DOHH2 (cell line): ENCODE results near the gene GRIN2A.

ENCODE experiments used
- H3F3A ChIP-seq: fragments of 200-600 bp; sonication (generic), shearing (Covaris generic); 2 replicates; pipeline ENCODE4 v1.6.0; 2016; ENCODE audit warnings: antibody characterized with exemption, mild to moderate bottlenecking; ENCODE audit not compliant: control insufficient read depth, insufficient read depth
- H3K27ac ChIP-seq: fragments of 200-600 bp; sonication (generic); 2 replicates; pipeline ENCODE4 v1.5.1; 2014; ENCODE audit warnings: low read depth, mild to moderate bottlenecking, low read length, moderate library complexity
- H3K27me3 ChIP-seq: fragments of 200-600 bp; sonication (generic); 2 replicates; pipeline ENCODE4 v1.6.1; 2014; ENCODE audit warnings: mild to moderate bottlenecking, low read length, mixed read lengths; ENCODE audit not compliant: control insufficient read depth
- H3K36me3 ChIP-seq: fragments of 200-600 bp; sonication (generic); 2 replicates; pipeline ENCODE4 v1.6.1; 2014; ENCODE audit warnings: mild to moderate bottlenecking, low read length, moderate library complexity, mixed read lengths; ENCODE audit not compliant: control insufficient read depth
- H3K4me1 ChIP-seq: fragments of 200-600 bp; sonication (generic); 2 replicates; pipeline ENCODE4 v1.6.1; 2014; ENCODE audit warnings: mild to moderate bottlenecking, low read length, mixed read lengths; ENCODE audit not compliant: control insufficient read depth
- H3K4me2 ChIP-seq: fragments of 200-600 bp; sonication (generic); 2 replicates; pipeline ENCODE4 v1.6.0; 2014; ENCODE audit warnings: mild to moderate bottlenecking, low read length, moderate library complexity
- H3K4me3 ChIP-seq: fragments of 200-600 bp; sonication (generic); 2 replicates; pipeline ENCODE4 v1.5.1; 2014; ENCODE audit warnings: mild to moderate bottlenecking, low read length, mixed read lengths
- H3K79me2 ChIP-seq: fragments of 200-600 bp; sonication (generic); 2 replicates; pipeline ENCODE4 v1.6.1; 2014; ENCODE audit warnings: mild to moderate bottlenecking, low read length, mixed read lengths; ENCODE audit not compliant: control insufficient read depth
- H3K9me2 ChIP-seq: fragments of 200-600 bp; sonication (generic); replicated peaks from 2 replicates; pipeline ENCODE4 v1.6.1; 2014; ENCODE audit warnings: mild to moderate bottlenecking, low read length, mixed read lengths; ENCODE audit not compliant: control insufficient read depth
- H3K9me3 ChIP-seq: fragments of 200-600 bp; sonication (generic); 2 replicates; pipeline ENCODE4 v1.6.1; 2014; ENCODE audit warnings: antibody characterized with exemption, low read length, mixed read lengths; ENCODE audit not compliant: control insufficient read depth, insufficient read depth
- H4K20me1 ChIP-seq: fragments of 200-600 bp; sonication (generic); 2 replicates; pipeline ENCODE4 v1.6.0; 2014; ENCODE audit warnings: low read depth, mild to moderate bottlenecking, antibody characterized with exemption, low read length, moderate library complexity; ENCODE audit not compliant: control insufficient read depth, insufficient read depth
- EZH2phosphoT487 ChIP-seq: fragments of 200-600 bp; sonication (generic); IDR thresholded peaks from 2 replicates; pipeline ENCODE4 v1.6.1; 2017; ENCODE audit warnings: borderline replicate concordance, mild to moderate bottlenecking, antibody characterized with exemption, low read length, moderate library complexity, mixed read lengths
- TF ChIP-seq, protein P1 (sequence below): fragments of 200-600 bp; sonication (generic); IDR thresholded peaks from one replicate; pipeline ENCODE4 v1.5.1; 2014; ENCODE audit warnings: antibody characterized with exemption, mild to moderate bottlenecking, low read depth, low read length; ENCODE audit not compliant: poor library complexity, severe bottlenecking

GRIN2A gene

DNA sequence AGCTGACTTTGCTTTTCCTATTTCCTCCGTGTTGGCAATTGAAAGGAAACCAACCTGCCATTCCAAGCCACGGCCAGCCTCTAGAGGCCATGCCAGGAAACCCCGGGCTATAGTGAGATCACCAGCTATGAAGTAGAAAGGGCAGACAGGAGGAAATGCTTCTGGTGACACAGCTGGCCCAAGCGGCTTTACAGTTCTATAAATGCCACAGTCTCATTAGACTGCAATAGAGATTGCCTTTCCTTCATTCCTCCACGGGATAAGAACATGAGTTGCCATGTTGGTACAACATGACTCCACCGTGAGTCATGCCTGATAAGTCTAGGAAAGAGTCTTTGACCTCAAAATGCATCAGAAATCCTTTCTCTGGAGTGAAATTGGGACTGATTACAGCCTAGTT, 384.9 kb downstream of the GRIN2A start:
- Histone ChIP-seq H3K36me3 (no peaks in the 10 kb centered on the region), H3F3A (no peaks in the 10 kb centered on the region), H3K9me2 (no peaks in the 10 kb centered on the region), H3K4me2 (no peak overlapping the region), H3K9me3 (no peaks in the 10 kb centered on the region), H3K4me3 (no peak overlapping the region), H3K27ac (no peak overlapping the region), H3K27me3 (no peaks in the 10 kb centered on the region), H4K20me1 (no peaks in the 10 kb centered on the region), H3K79me2 (no peaks in the 10 kb centered on the region), H3K4me1 (no peaks in the 10 kb centered on the region)
- TF ChIP-seq, protein P1, sequence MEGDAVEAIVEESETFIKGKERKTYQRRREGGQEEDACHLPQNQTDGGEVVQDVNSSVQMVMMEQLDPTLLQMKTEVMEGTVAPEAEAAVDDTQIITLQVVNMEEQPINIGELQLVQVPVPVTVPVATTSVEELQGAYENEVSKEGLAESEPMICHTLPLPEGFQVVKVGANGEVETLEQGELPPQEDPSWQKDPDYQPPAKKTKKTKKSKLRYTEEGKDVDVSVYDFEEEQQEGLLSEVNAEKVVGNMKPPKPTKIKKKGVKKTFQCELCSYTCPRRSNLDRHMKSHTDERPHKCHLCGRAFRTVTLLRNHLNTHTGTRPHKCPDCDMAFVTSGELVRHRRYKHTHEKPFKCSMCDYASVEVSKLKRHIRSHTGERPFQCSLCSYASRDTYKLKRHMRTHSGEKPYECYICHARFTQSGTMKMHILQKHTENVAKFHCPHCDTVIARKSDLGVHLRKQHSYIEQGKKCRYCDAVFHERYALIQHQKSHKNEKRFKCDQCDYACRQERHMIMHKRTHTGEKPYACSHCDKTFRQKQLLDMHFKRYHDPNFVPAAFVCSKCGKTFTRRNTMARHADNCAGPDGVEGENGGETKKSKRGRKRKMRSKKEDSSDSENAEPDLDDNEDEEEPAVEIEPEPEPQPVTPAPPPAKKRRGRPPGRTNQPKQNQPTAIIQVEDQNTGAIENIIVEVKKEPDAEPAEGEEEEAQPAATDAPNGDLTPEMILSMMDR: no peak
- TF ChIP-seq EZH2phosphoT487: no peak

GRCh38 chr16:9793623-9794022, 388.6 kb downstream of the GRIN2A start:
- Histone ChIP-seq H3K79me2 (no peaks in the 10 kb centered on the region), H3K4me1 (no peaks in the 10 kb centered on the region), H3K27me3 (no peaks in the 10 kb centered on the region), H3K27ac (no peak overlapping the region), H3K4me2 (no peak overlapping the region), H4K20me1 (no peaks in the 10 kb centered on the region), H3K36me3 (no peaks in the 10 kb centered on the region), H3F3A (no peaks in the 10 kb centered on the region), H3K9me3 (no peaks in the 10 kb centered on the region), H3K9me2 (no peaks in the 10 kb centered on the region), H3K4me3 (no peak overlapping the region)
- no peak for TF ChIP-seq EZH2phosphoT487
- TF ChIP-seq, protein P1: no peak

- H3F3A ChIP-seq: no peaks in the 10 kb centered on the region
- no peaks in the 10 kb centered on the region for H3K9me3 ChIP-seq
- no peak overlapping the region for H3K4me3 ChIP-seq
- H3K9me2 ChIP-seq: no peaks in the 10 kb centered on the region
- H3K36me3 ChIP-seq: no peaks in the 10 kb centered on the region
- H3K79me2 ChIP-seq: no peaks in the 10 kb centered on the region
- H3K27me3 ChIP-seq: no peaks in the 10 kb centered on the region
- H4K20me1 ChIP-seq: no peaks in the 10 kb centered on the region
- no peak for TF ChIP-seq EZH2phosphoT487
- TF ChIP-seq, protein P1: no peak
- no peak overlapping the region for H3K27ac ChIP-seq
- no peak overlapping the region for H3K4me2 ChIP-seq
- H3K4me1 ChIP-seq: no peaks in the 10 kb centered on the region
Observed at GRCh38 chr16:9791556-9791955, 390.7 kb downstream of the GRIN2A start.

DNA sequence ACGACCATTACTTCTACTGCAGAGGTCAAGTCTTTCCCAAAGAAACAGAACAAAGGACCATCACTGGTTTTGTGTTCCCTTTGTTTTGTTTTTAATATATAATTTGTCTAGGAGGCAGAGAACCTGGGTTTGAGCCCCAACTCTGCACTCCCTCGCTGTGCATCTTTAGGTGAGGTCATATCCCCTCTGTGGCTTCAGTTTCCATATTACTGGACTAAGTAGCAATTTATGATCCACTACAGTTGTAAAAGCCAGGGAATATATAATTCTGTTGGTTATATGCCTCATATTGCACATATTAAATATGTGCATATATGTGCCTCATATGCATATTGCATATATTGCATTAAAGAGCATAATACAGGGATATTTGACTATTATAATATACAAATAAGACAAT, 392.0 kb downstream of the GRIN2A start:
- Histone ChIP-seq H3K27ac (no peak overlapping the region), H3K79me2 (no peaks in the 10 kb centered on the region), H3F3A (no peaks in the 10 kb centered on the region), H3K9me2 (no peaks in the 10 kb centered on the region), H3K4me2 (no peak overlapping the region), H3K9me3 (no peaks in the 10 kb centered on the region), H4K20me1 (no peaks in the 10 kb centered on the region), H3K4me1 (no peaks in the 10 kb centered on the region), H3K27me3 (no peaks in the 10 kb centered on the region), H3K36me3 (no peaks in the 10 kb centered on the region), H3K4me3 (no peak overlapping the region)
- TF ChIP-seq, protein P1: no peak
- no peak for TF ChIP-seq EZH2phosphoT487
